PC-3 (cell line): ENCODE data around the gene SET. TPM values are rescaled to one million over a fixed set of nuclear protein-coding genes. Genes with fewer than 3 reads are reported as not detected.

ENCODE experiments used
- ATAC-seq: fragments of 200-7000 bp; cut with Tn5 transposase; 2 replicates; pipeline ENCODE4 v1.9.1; 2020; ENCODE audit warnings: mild to moderate bottlenecking, moderate library complexity
- BruUV-seq: library from RNA; stranded (reverse); fragments of 400-500 nt; replicated peaks from 2 replicates; lab custom pipeline; 2021; lab: Mats Ljungman, UMichigan
- CTCF ChIA-PET: fragments of 300-600 bp; sonication (Branson Sonifier 250); formaldehyde crosslinking; loops from one replicate; lab custom pipeline; 2022; ENCODE audit warnings: antibody characterized with exemption; lab: Charles Lee
- POLR2A ChIA-PET: fragments of 300-600 bp; sonication (Branson Sonifier 250); formaldehyde crosslinking; loops from one replicate; lab custom pipeline; 2022; ENCODE audit warnings: antibody characterized with exemption; ENCODE audit not compliant: unreplicated experiment; lab: Charles Lee
- DNase-seq: peaks from one replicate; pipeline ENCODE4 v3.0.0-alpha.2; 2015
- H2AFZ ChIP-seq: fragments of 300-600 bp; sonication (generic); 2 replicates; pipeline ENCODE4 v1.6.0; 2016; ENCODE audit warnings: antibody characterized with exemption, low read length
- H3F3A ChIP-seq: fragments of 300-600 bp; sonication (generic); one replicate; pipeline ENCODE4 v1.6.0; 2017; ENCODE audit warnings: antibody characterized with exemption, low read length, control low read depth, mild to moderate bottlenecking; ENCODE audit not compliant: unreplicated experiment
- H3K27ac ChIP-seq: fragments of 300-600 bp; sonication (generic); 2 replicates; pipeline ENCODE4 v1.5.1; 2016; ENCODE audit warnings: mild to moderate bottlenecking, low read length
- H3K27me3 ChIP-seq: fragments of 300-600 bp; sonication (generic); 2 replicates; pipeline ENCODE4 v1.6.1; 2016; ENCODE audit warnings: low read length, mixed read lengths
- H3K36me3 ChIP-seq: fragments of 300-600 bp; sonication (generic); 2 replicates; pipeline ENCODE4 v1.6.1; 2016; ENCODE audit warnings: low read depth, mixed run types, low read length, mixed read lengths
- H3K4me1 ChIP-seq: fragments of 300-600 bp; sonication (generic); 2 replicates; pipeline ENCODE4 v1.5.1; 2016; ENCODE audit warnings: low read length; ENCODE audit not compliant: insufficient read depth
- H3K4me2 ChIP-seq: fragments of 300-600 bp; sonication (generic); 2 replicates; pipeline ENCODE4 v1.6.0; 2016; ENCODE audit warnings: low read length
- H3K4me3 ChIP-seq: fragments of 300-600 bp; sonication (generic); 2 replicates; pipeline ENCODE4 v1.5.1; 2016; ENCODE audit warnings: mild to moderate bottlenecking, low read length, mixed read lengths
- H3K79me2 ChIP-seq: fragments of 300-600 bp; sonication (generic); 2 replicates; pipeline ENCODE4 v1.6.1; 2017; ENCODE audit warnings: low read length, mixed read lengths
- H3K9ac ChIP-seq: fragments of 300-600 bp; sonication (generic); 2 replicates; pipeline ENCODE4 v1.6.0; 2016; ENCODE audit warnings: mild to moderate bottlenecking, low read length
- H3K9me2 ChIP-seq: fragments of 300-600 bp; sonication (generic); replicated peaks from 2 replicates; pipeline ENCODE4 v1.6.1; 2016; ENCODE audit warnings: mixed run types, low read length, mixed read lengths
- H3K9me3 ChIP-seq: fragments of 300-600 bp; sonication (generic); 2 replicates; pipeline ENCODE4 v1.6.1; 2016; ENCODE audit warnings: low read length, mixed read lengths
- H4K20me1 ChIP-seq: fragments of 300-600 bp; sonication (generic); 2 replicates; pipeline ENCODE4 v1.6.1; 2016; ENCODE audit warnings: low read length, mixed read lengths
- CTCF ChIP-seq: fragments of 300-600 bp; sonication (generic); conservative IDR thresholded peaks from 2 replicates; pipeline ENCODE4 v1.5.1; 2017; ENCODE audit warnings: antibody characterized with exemption, low read depth, mild to moderate bottlenecking, low read length
- EZH2 ChIP-seq: fragments of 300-600 bp; sonication (generic); IDR thresholded peaks from one replicate; pipeline ENCODE4 v1.6.1; 2017; ENCODE audit warnings: antibody characterized with exemption, mild to moderate bottlenecking, low read length; ENCODE audit not compliant: unreplicated experiment
- EZH2phosphoT487 ChIP-seq: fragments of 300-600 bp; sonication (generic); IDR thresholded peaks from 2 replicates; pipeline ENCODE4 v1.6.1; 2018; ENCODE audit warnings: mild to moderate bottlenecking, antibody characterized with exemption, low read length, borderline replicate concordance
- intact Hi-C: fragments of 100-400 bp; cut with micrococcal nuclease; formaldehyde crosslinking; loops from 2 replicates; pipeline ENCODE4 v1.9.0; 2023
- total RNA-seq: library from RNA; depleted of rRNA; stranded (reverse); fragments of >200 nt; gene quantifications from 2 replicates; pipeline ENCODE4 v1.2.3, GENCODE V29; 2014

The SET gene
- total RNA-seq, 1 experiment from 2014 or later: 647 TPM

- Histone ChIP-seq H3K9me3 (no peaks in the 10 kb centered on the region), H3K79me2 (peaks cover 57% of the 10 kb centered on the region), H4K20me1 (no peaks in the 10 kb centered on the region), H3K36me3 (no peaks in the 10 kb centered on the region), H3K4me3 (peak overlapping the region; percentile 92), H3K27me3 (no peaks in the 10 kb centered on the region), H3K4me2 (peak overlapping the region; percentile 99), H3K9ac (peak overlapping the region; percentile 98), H3K27ac (peak overlapping the region; percentile 95), H3F3A (no peaks in the 10 kb centered on the region), H3K4me1 (peaks cover 40% of the 10 kb centered on the region), H3K9me2 (no peaks in the 10 kb centered on the region), H2AFZ (peak overlapping the region; percentile 49; the same call in 1 of the 2 replicates)
- no TSS peak for BruUV-seq
- CTCF ChIA-PET: interaction anchor here (0.6 kb wide), 3 partner anchors 18 to 95 kb away, joined by 3 read pairs; no protein-coding TSS in a partner anchor
- peak; percentile 16 for ATAC-seq
- POLR2A ChIA-PET: interaction anchor here (0.6 to 1.1 kb wide), 4 partner anchors 16 to 127 kb away, joined by 3 to 10 read pairs (median 5); no protein-coding TSS in a partner anchor
- TF ChIP-seq EZH2 (no peak), CTCF (no peak), EZH2phosphoT487 (no peak)
- DNase-seq: peak; percentile 50
- intact Hi-C loops: loop anchor here (2.0 to 5.0 kb wide), 2 partner anchors 27 to 46 kb away; partner anchors contain the start of gene DYNC2I2
These were observed 5.5 kb upstream of the SET start for GRCh38 chr9:128683340-128684064.

GRCh38 chr9:128684065-128684324, 5.0 kb upstream of the SET start:
- H4K20me1 ChIP-seq: no peaks in the 10 kb centered on the region
- peak overlapping the region; percentile 95 for H3K27ac ChIP-seq
- intact Hi-C loops: loop anchor here (2.0 to 5.0 kb wide), 2 partner anchors 27 to 47 kb away; partner anchors contain the start of gene DYNC2I2
- H3K9me3 ChIP-seq: no peaks in the 10 kb centered on the region
- DNase-seq (no peak), ATAC-seq (no peak)
- TF ChIP-seq EZH2phosphoT487: no peak
- TF ChIP-seq CTCF: no peak
- TF ChIP-seq EZH2: no peak
- H3K4me2 ChIP-seq: peak overlapping the region; percentile 99
- H3K36me3 ChIP-seq: no peaks in the 10 kb centered on the region
- ChIA-PET POLR2A (interaction anchor here (1.1 kb wide), 1 partner anchor 16 kb away, joined by 3 read pairs; no protein-coding TSS in a partner anchor), CTCF (interaction anchor here (0.6 kb wide), 2 partner anchors 18 to 43 kb away, joined by 3 read pairs; no protein-coding TSS in a partner anchor)
- H3K4me1 ChIP-seq: peaks cover 41% of the 10 kb centered on the region
- H3F3A ChIP-seq: no peaks in the 10 kb centered on the region
- no peaks in the 10 kb centered on the region for H3K27me3 ChIP-seq
- peaks cover 59% of the 10 kb centered on the region for H3K79me2 ChIP-seq
- H3K9ac ChIP-seq: peak overlapping the region; percentile 98
- H3K4me3 ChIP-seq: peak overlapping the region; percentile 92
- peak overlapping the region; percentile 49; the same call in 1 of the 2 replicates for H2AFZ ChIP-seq
- BruUV-seq: TSS peak; percentile 85
- no peaks in the 10 kb centered on the region for H3K9me2 ChIP-seq
